ENCODE data around the gene LDB2.
"Not testable (repeated sequence)": the region's sequence is repeated elsewhere in the genome, so short reads cannot be mapped to it uniquely, and the experiment has no call there.

LDB2 gene

DNA sequence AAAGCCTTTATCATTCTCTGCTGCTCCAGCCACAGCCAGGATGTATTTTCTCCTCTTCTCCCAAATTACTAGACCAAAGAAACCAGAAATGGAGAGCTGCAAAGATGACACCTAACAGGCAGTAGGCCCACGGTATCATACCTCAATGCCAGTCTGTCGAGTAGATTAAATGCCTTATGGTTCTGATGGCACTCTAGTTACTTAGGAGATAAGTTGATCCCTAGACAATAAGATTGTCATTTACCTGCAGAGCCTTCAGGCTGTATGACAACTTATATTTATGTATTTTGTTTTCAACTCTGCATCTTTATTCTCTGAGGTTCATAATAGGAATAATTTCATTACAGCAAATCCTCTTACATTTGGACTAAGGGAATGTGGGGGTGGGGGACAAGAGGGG is 262.1 kb downstream of the LDB2 start:
- H3K9ac ChIP-seq (ENCODE audit: low read length): no peak overlapping the region

GRCh38 chr4:16629274-16629673 is 269.2 kb downstream of the LDB2 start:
- not testable (repeated sequence) for H3K79me2 ChIP-seq (ENCODE audit: low read length); H2AFZ ChIP-seq (ENCODE audit: low read length); H3K4me1 ChIP-seq (ENCODE audit: low read length); DNase-seq; H4K20me1 ChIP-seq (ENCODE audit: insufficient read depth, low read length); H3K27ac ChIP-seq (ENCODE audit: low read length); H3K9me3 ChIP-seq (replicated peaks; ENCODE audit: insufficient read depth, low read length); H3K4me3 ChIP-seq (ENCODE audit: low read length); H3K9me2 ChIP-seq (replicated peaks; ENCODE audit: insufficient read depth, low read length); H3K4me2 ChIP-seq (ENCODE audit: low read depth, low read length); H3K27me3 ChIP-seq (replicated peaks; ENCODE audit: insufficient read depth, low read length); H3K36me3 ChIP-seq (replicated peaks; ENCODE audit: insufficient read depth, low read length); H3F3A ChIP-seq (ENCODE audit: insufficient read depth, low read length); H3K9ac ChIP-seq (ENCODE audit: low read length)

More for the DNA sequence above, 262.1 kb downstream of the LDB2 start:
- no peak for DNase-seq
- no peaks in the 10 kb centered on the region for H3K27me3 ChIP-seq (replicated peaks; ENCODE audit: insufficient read depth, low read length)
- H3K9me3 ChIP-seq (replicated peaks; ENCODE audit: insufficient read depth, low read length): no peaks in the 10 kb centered on the region
- no peaks in the 10 kb centered on the region for H3F3A ChIP-seq (ENCODE audit: insufficient read depth, low read length)
- no peak overlapping the region for H3K27ac ChIP-seq (ENCODE audit: low read length)
- H3K4me2 ChIP-seq (ENCODE audit: low read depth, low read length): no peak overlapping the region
- H4K20me1 ChIP-seq (ENCODE audit: insufficient read depth, low read length): no peaks in the 10 kb centered on the region
- no peaks in the 10 kb centered on the region for H3K79me2 ChIP-seq (ENCODE audit: low read length)
- no peaks in the 10 kb centered on the region for H3K4me1 ChIP-seq (ENCODE audit: low read length)
- no peak overlapping the region for H2AFZ ChIP-seq (ENCODE audit: low read length)
- no peaks in the 10 kb centered on the region for H3K9me2 ChIP-seq (replicated peaks; ENCODE audit: insufficient read depth, low read length)
- no peak for TF ChIP-seq EZH2 (optimal IDR thresholded peaks at IDR 0.05; ENCODE audit: low read depth, low read length)
- TF ChIP-seq, protein P1, sequence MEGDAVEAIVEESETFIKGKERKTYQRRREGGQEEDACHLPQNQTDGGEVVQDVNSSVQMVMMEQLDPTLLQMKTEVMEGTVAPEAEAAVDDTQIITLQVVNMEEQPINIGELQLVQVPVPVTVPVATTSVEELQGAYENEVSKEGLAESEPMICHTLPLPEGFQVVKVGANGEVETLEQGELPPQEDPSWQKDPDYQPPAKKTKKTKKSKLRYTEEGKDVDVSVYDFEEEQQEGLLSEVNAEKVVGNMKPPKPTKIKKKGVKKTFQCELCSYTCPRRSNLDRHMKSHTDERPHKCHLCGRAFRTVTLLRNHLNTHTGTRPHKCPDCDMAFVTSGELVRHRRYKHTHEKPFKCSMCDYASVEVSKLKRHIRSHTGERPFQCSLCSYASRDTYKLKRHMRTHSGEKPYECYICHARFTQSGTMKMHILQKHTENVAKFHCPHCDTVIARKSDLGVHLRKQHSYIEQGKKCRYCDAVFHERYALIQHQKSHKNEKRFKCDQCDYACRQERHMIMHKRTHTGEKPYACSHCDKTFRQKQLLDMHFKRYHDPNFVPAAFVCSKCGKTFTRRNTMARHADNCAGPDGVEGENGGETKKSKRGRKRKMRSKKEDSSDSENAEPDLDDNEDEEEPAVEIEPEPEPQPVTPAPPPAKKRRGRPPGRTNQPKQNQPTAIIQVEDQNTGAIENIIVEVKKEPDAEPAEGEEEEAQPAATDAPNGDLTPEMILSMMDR (IDR thresholded peaks at IDR 0.05; ENCODE audit: low read length): no peak
- no peak for TF ChIP-seq EZH2phosphoT487 (IDR thresholded peaks at IDR 0.05; ENCODE audit: low read length)
- no peak overlapping the region for H3K4me3 ChIP-seq (ENCODE audit: low read length)
- H3K36me3 ChIP-seq (replicated peaks; ENCODE audit: insufficient read depth, low read length): no peaks in the 10 kb centered on the region

DNA sequence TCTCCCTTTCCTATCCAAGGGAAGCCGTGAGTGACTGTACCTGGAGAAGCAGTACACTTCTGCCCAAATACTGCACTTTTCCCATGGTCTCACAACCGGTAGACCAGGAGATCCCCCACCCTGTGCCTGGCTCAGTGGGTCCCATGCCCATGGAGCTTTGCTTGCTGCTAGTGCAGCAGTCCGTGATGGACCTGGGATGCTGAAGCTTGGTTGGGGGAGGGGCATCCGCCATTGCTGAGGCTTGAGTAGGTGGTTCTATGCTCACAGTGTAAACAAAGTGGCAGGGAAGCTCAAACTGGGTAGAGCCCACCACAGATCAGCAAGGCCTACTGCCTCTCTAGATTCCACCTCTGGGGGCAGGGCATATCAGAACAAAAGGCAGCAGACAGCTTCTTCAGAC is 269.6 kb downstream of the LDB2 start:
- H3K4me1 ChIP-seq (ENCODE audit: low read length); H3K4me2 ChIP-seq (ENCODE audit: low read depth, low read length); DNase-seq; H3F3A ChIP-seq (ENCODE audit: insufficient read depth, low read length); H4K20me1 ChIP-seq (ENCODE audit: insufficient read depth, low read length); H3K36me3 ChIP-seq (replicated peaks; ENCODE audit: insufficient read depth, low read length); H3K27me3 ChIP-seq (replicated peaks; ENCODE audit: insufficient read depth, low read length); H3K9me3 ChIP-seq (replicated peaks; ENCODE audit: insufficient read depth, low read length); H3K9ac ChIP-seq (ENCODE audit: low read length); H3K9me2 ChIP-seq (replicated peaks; ENCODE audit: insufficient read depth, low read length); H3K79me2 ChIP-seq (ENCODE audit: low read length); H2AFZ ChIP-seq (ENCODE audit: low read length); H3K27ac ChIP-seq (ENCODE audit: low read length); H3K4me3 ChIP-seq (ENCODE audit: low read length): not testable (repeated sequence)

GRCh38 chr4:16627999-16628398 is 270.4 kb downstream of the LDB2 start:
- no peak overlapping the region for H3K27ac ChIP-seq (ENCODE audit: low read length)
- no peaks in the 10 kb centered on the region for H3K9me2 ChIP-seq (replicated peaks; ENCODE audit: insufficient read depth, low read length)
- no peak overlapping the region for H3K4me3 ChIP-seq (ENCODE audit: low read length)
- H3F3A ChIP-seq (ENCODE audit: insufficient read depth, low read length): no peaks in the 10 kb centered on the region
- DNase-seq: no peak
- H4K20me1 ChIP-seq (ENCODE audit: insufficient read depth, low read length): no peaks in the 10 kb centered on the region
- H3K4me1 ChIP-seq (ENCODE audit: low read length): no peaks in the 10 kb centered on the region
- no peak overlapping the region for H2AFZ ChIP-seq (ENCODE audit: low read length)
- no peaks in the 10 kb centered on the region for H3K79me2 ChIP-seq (ENCODE audit: low read length)
- no peaks in the 10 kb centered on the region for H3K36me3 ChIP-seq (replicated peaks; ENCODE audit: insufficient read depth, low read length)
- no peak overlapping the region for H3K9ac ChIP-seq (ENCODE audit: low read length)
- H3K4me2 ChIP-seq (ENCODE audit: low read depth, low read length): no peak overlapping the region
- no peaks in the 10 kb centered on the region for H3K9me3 ChIP-seq (replicated peaks; ENCODE audit: insufficient read depth, low read length)
- H3K27me3 ChIP-seq (replicated peaks; ENCODE audit: insufficient read depth, low read length): no peaks in the 10 kb centered on the region
- TF ChIP-seq EZH2phosphoT487 (IDR thresholded peaks at IDR 0.05; ENCODE audit: low read length) (no peak), EZH2 (optimal IDR thresholded peaks at IDR 0.05; ENCODE audit: low read depth, low read length) (no peak)
- TF ChIP-seq, protein P1 (IDR thresholded peaks at IDR 0.05; ENCODE audit: low read length): no peak

Measured in MM.1S (cell line).